BE2C (cell line): ENCODE results near the gene RRM2. TPM values are rescaled to one million over a fixed set of nuclear protein-coding genes. Genes with fewer than 3 reads are reported as not detected.

Source experiments
- DNase-seq: peaks from one replicate; pipeline ENCODE4 v3.0.0-alpha.2; 2020
- H3K27me3 ChIP-seq: fragments of 250-450 bp; sonication (Bioruptor Pico); 2 replicates; pipeline ENCODE4 v1.5.1; 2020; ENCODE audit warnings: mild to moderate bottlenecking
- H3K36me3 ChIP-seq: fragments of 250-450 bp; sonication (Bioruptor Pico); 2 replicates; pipeline ENCODE4 v1.5.1; 2020; ENCODE audit warnings: mild to moderate bottlenecking
- H3K4me1 ChIP-seq: fragments of 250-450 bp; sonication (Bioruptor Pico); 2 replicates; pipeline ENCODE4 v1.5.1; 2020
- H3K4me3 ChIP-seq: 2 replicates; pipeline ENCODE4 v1.5.1; 2011; ENCODE audit warnings: low read depth, low read length
- H3K9me3 ChIP-seq: fragments of 250-450 bp; sonication (Bioruptor Pico); 2 replicates; pipeline ENCODE4 v1.5.1; 2020
- CTCF ChIP-seq: IDR thresholded peaks from 2 replicates; pipeline ENCODE4 v1.5.1; 2012; ENCODE audit warnings: mild to moderate bottlenecking, low read depth, low read length
- polyA plus RNA-seq: library from polyadenylated mRNA; unstranded; fragments of >200 nt; gene quantifications from one replicate; pipeline ENCODE4 v1.2.1, GENCODE V29; 2012; ENCODE audit warnings: low read depth, missing spikeins; ENCODE audit not compliant: insufficient read length, insufficient read depth

The RRM2 gene
- 13.0 TPM for polyA plus RNA-seq

- Histone ChIP-seq H3K36me3 (peaks cover 37% of the 10 kb centered on the region), H3K4me3 (peak within 1 kb of the TSS; percentile 88), H3K9me3 (no peaks in the 10 kb centered on the region), H3K4me1 (no peaks in the 10 kb centered on the region; the same call in 1 of the 2 replicates), H3K27me3 (no peaks in the 10 kb centered on the region)
- TF ChIP-seq CTCF: no peak
- peak; percentile 99 for DNase-seq
Measured at GRCh38 chr2:10122500-10123280, at the start of gene RRM2. TSS of gene RRM2 (plus strand) at chr2:10122739. CDS start at chr2:10122799, 60 bp downstream.

- H3K4me1 ChIP-seq: no peaks in the 10 kb centered on the region
- no peak for DNase-seq
- H3K27me3 ChIP-seq: peaks cover 53% of the 10 kb centered on the region
- H3K4me3 ChIP-seq: no peak overlapping the region
- H3K9me3 ChIP-seq: no peaks in the 10 kb centered on the region
- no peaks in the 10 kb centered on the region for H3K36me3 ChIP-seq
- no peak for TF ChIP-seq CTCF
Measured at GRCh38 chr2:10073706-10074105, 48.8 kb upstream of the RRM2 start.

GRCh38 chr2:10075101-10075500 is 47.4 kb upstream of the RRM2 start:
- H3K9me3 ChIP-seq: no peaks in the 10 kb centered on the region
- H3K36me3 ChIP-seq: no peaks in the 10 kb centered on the region
- H3K4me1 ChIP-seq: no peaks in the 10 kb centered on the region
- H3K4me3 ChIP-seq: no peak overlapping the region
- no peak for DNase-seq
- TF ChIP-seq CTCF: no peak
- peaks cover 67% of the 10 kb centered on the region for H3K27me3 ChIP-seq

GRCh38 chr2:10075571-10076209 is 46.8 kb upstream of the RRM2 start:
- no peak for DNase-seq
- Histone ChIP-seq H3K27me3 (peaks cover 73% of the 10 kb centered on the region), H3K9me3 (no peaks in the 10 kb centered on the region), H3K4me3 (no peak overlapping the region), H3K4me1 (no peaks in the 10 kb centered on the region), H3K36me3 (no peaks in the 10 kb centered on the region)
- no peak for TF ChIP-seq CTCF

- peaks cover 81% of the 10 kb centered on the region for H3K27me3 ChIP-seq
- no peaks in the 10 kb centered on the region for H3K4me1 ChIP-seq
- H3K36me3 ChIP-seq: no peaks in the 10 kb centered on the region
- DNase-seq: no peak
- no peak overlapping the region for H3K4me3 ChIP-seq
- TF ChIP-seq CTCF: no peak
- no peaks in the 10 kb centered on the region for H3K9me3 ChIP-seq
Measured at GRCh38 chr2:10076511-10076910, 46.0 kb upstream of the RRM2 start.

GRCh38 chr2:10076988-10077527 is 45.5 kb upstream of the RRM2 start:
- no peak for DNase-seq
- H3K9me3 ChIP-seq: no peaks in the 10 kb centered on the region
- peaks cover 87% of the 10 kb centered on the region for H3K27me3 ChIP-seq
- TF ChIP-seq CTCF: no peak
- H3K4me3 ChIP-seq: no peak overlapping the region
- H3K36me3 ChIP-seq: no peaks in the 10 kb centered on the region
- H3K4me1 ChIP-seq: no peaks in the 10 kb centered on the region
